Gastroesophageal sphincter (tissue), 4 donors: ENCODE data around the gene FBRSL1. TPM values are rescaled to one million over a fixed set of nuclear protein-coding genes. Genes with fewer than 3 reads are reported as not detected.

Source experiments
- ATAC-seq: fragments of 150-250 bp; one replicate; pipeline ENCODE4 v1.9.1; 2016; ENCODE audit warnings: mild to moderate bottlenecking, moderate library complexity
- H3K27ac ChIP-seq, 4 donors: fragments of 200-600 bp; sonication (generic) in 3 of 4; 1 replicate in 3 of 4; 2 replicates in 1 of 4; pipeline ENCODE4 v1.5.1; 2016 to 2019
- H3K27me3 ChIP-seq: fragments of 200-600 bp; sonication (generic); one replicate; pipeline ENCODE4 v1.5.1; 2019
- H3K36me3 ChIP-seq, 2 donors: fragments of 200-600 bp; sonication (generic); one replicate each; pipeline ENCODE4 v1.5.1; 2019; ENCODE audit warnings: control low read depth in 1 of 2
- H3K4me1 ChIP-seq, 3 donors: fragments of 200-600 bp; sonication (generic); 1 replicate in 2 of 3; 2 replicates in 1 of 3; pipeline ENCODE4 v1.5.1; 2016 to 2019; ENCODE audit warnings: control low read depth in 2 of 3
- H3K4me3 ChIP-seq, 2 donors: fragments of 200-600 bp; sonication (generic); one replicate each; pipeline ENCODE4 v1.5.1; 2019; ENCODE audit warnings: mild to moderate bottlenecking in 1 of 2, moderate library complexity in 1 of 2
- H3K9me3 ChIP-seq, 3 donors: fragments of 200-600 bp; sonication (generic); one replicate each; pipeline ENCODE4 v1.5.1; 2017 to 2019; ENCODE audit warnings: control low read depth in 2 of 3
- EP300 ChIP-seq: sonication (generic); formaldehyde crosslinking; IDR thresholded peaks from one replicate; pipeline ENCODE4 v1.6.1; 2017; ENCODE audit warnings: antibody characterized with exemption, mild to moderate bottlenecking
- POLR2A ChIP-seq, 2 donors: fragments of 450-650 bp; IDR thresholded peaks; one replicate each; pipeline ENCODE4 v1.6.1; 2017; ENCODE audit warnings: antibody characterized with exemption in 2 of 2, mild to moderate bottlenecking in 2 of 2, moderate library complexity in 1 of 2
- POLR2AphosphoS5 ChIP-seq: sonication (generic); formaldehyde crosslinking; IDR thresholded peaks from one replicate; pipeline ENCODE4 v1.6.1; 2017; ENCODE audit warnings: antibody characterized with exemption
- WGBS, 2 donors: methylation state at CpG; one replicate each; pipeline ENCODE4 v1.1.5; 2018; ENCODE audit warnings: low coverage in 1 of 2; 5-methylcytosine and 5-hydroxymethylcytosine counted together
- total RNA-seq, 4 donors: library from RNA; depleted of rRNA; stranded (reverse); fragments of >200 nt; gene quantifications; one replicate each; pipeline ENCODE4 v1.1.0, GENCODE V29; 2016
- TF ChIP-seq, protein P1 (sequence below), 4 experiments: fragments of 200-600 bp in 2 of 4; fragments of 450-650 bp in 2 of 4; sonication (generic) in 1 of 4; IDR thresholded peaks; one replicate each; pipeline ENCODE4 v1.5.1; 2017 to 2019; ENCODE audit warnings: antibody characterized with exemption in 4 of 4, mild to moderate bottlenecking in 2 of 4, moderate library complexity in 2 of 4

FBRSL1 gene
- total RNA-seq, 4 donors from 2014 or later = 8.5 to 24.7 (median 15.5) TPM

DNA sequence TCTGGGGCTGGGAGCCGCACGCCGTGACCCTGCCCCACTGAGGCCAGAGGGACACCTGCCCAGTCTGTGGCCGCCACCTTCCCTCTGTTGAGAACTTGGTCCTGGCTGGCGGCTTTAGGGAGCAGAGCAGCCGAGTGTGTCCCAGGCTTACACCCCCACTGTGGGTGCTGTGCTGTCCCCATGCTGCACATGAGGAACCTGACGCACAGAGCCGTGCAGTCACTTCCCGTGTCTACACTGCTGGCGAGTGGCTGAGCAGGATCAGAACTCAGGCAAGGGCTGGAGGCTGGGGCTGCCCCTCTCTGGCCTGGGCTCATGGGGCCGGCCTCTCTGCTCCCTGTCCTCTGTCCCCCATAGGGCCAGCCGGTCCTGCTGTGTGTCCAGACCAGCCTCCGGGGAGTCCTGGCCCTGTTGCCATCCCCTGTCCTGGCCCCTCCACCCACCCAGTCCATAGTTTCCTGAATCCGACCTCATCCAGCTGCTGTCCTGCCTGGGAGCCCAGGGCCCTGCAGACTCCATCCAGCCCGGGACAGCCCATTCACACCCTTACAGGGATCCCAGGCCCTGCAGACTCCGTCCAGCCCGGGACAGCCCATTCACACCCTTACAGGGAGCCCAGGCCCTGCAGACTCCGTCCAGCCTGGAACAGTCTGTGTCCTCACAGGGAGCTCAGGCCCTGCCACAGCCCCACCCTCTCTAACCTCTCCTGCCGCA is 10.3 kb downstream of the FBRSL1 start:
- no peaks in the 10 kb centered on the region for H3K27me3 ChIP-seq
- no peak overlapping the region for H3K27ac ChIP-seq
- no peak overlapping the region for H3K4me3 ChIP-seq
- H3K36me3 ChIP-seq = no peaks in the 10 kb centered on the region
- H3K9me3 ChIP-seq = no peaks in the 10 kb centered on the region
- TF ChIP-seq POLR2A (IDR thresholded peaks at IDR 0.05) (no peak), POLR2AphosphoS5 (no peak), EP300 (no peak)
- TF ChIP-seq, protein P1, sequence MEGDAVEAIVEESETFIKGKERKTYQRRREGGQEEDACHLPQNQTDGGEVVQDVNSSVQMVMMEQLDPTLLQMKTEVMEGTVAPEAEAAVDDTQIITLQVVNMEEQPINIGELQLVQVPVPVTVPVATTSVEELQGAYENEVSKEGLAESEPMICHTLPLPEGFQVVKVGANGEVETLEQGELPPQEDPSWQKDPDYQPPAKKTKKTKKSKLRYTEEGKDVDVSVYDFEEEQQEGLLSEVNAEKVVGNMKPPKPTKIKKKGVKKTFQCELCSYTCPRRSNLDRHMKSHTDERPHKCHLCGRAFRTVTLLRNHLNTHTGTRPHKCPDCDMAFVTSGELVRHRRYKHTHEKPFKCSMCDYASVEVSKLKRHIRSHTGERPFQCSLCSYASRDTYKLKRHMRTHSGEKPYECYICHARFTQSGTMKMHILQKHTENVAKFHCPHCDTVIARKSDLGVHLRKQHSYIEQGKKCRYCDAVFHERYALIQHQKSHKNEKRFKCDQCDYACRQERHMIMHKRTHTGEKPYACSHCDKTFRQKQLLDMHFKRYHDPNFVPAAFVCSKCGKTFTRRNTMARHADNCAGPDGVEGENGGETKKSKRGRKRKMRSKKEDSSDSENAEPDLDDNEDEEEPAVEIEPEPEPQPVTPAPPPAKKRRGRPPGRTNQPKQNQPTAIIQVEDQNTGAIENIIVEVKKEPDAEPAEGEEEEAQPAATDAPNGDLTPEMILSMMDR (IDR thresholded peaks at IDR 0.05) = no peak
- peaks cover 0 to 100% (median 61%) of the 10 kb centered on the region in 3 donors for H3K4me1 ChIP-seq
- ATAC-seq = no peak
- WGBS, 2 donors = 21% methylated on average over 3 of the region's 19 CpGs; no CpG with 5 or more reads in 1 of the 2 donors

DNA sequence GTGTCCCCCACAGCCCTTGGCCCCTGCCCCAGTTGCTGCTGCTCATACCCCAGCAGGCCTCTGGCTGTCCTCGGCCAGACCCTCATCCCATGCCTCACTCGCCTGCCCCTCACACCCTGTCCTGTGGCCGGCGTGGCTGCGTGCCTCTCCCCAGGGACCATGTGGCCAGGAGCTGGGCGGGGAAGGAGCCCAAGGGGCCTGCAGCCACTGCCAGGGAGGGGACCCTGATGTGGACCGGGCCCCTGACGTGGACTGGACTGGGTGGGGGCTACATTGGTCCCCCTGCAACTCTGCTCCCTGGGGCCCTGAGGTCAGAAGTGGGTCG is 10.9 kb downstream of the FBRSL1 start:
- Histone ChIP-seq H3K9me3 (no peaks in the 10 kb centered on the region), H3K4me1 (peaks cover 0 to 100% (median 61%) of the 10 kb centered on the region in 3 donors), H3K4me3 (no peak overlapping the region), H3K36me3 (no peaks in the 10 kb centered on the region), H3K27ac (no peak overlapping the region), H3K27me3 (no peaks in the 10 kb centered on the region)
- WGBS, 2 donors = no CpG with 5 or more reads among the region's 9 CpGs
- no peak for TF ChIP-seq POLR2A (IDR thresholded peaks at IDR 0.05)
- TF ChIP-seq EP300 = no peak
- TF ChIP-seq POLR2AphosphoS5 = no peak
- TF ChIP-seq, protein P1 (IDR thresholded peaks at IDR 0.05) = no peak
- no peak for ATAC-seq

DNA sequence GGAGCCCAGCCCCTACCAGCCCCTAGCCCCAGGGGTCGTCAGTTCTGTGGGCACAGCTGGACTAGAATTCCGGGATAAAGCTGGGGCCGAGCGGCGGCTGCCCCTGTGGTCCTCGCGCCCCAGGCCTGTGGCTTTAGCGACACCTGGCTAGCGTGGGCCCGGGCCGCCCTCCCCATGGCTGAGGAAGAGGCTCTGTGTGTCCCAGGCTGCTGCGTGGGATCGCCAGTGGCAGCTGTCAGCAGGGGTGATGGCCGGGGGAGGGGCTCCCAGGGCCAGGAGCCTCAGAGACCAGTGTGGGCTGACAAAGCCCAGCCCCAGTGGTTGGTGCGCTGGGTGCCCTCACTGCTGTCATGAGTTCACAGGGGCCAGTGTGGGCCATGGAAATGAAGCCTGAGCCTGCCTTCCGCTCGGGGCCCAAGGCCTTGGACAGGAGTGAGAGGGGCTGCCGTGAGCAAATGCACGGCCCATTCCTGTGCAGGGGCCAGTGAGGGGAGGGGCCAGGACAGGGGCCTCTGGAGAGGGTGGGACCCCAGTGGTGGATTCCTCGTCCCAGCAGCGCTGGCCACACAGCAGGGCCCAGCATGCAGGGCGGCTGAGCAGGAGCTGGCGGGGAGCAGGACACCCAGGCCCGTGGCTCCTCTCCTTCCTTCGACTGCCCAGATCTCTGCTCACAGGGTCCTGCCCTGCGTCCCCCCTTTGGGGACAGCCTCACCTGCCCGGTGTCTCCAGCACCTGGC is 11.4 kb downstream of the FBRSL1 start:
- Histone ChIP-seq H3K27me3 (no peaks in the 10 kb centered on the region), H3K4me3 (no peak overlapping the region), H3K27ac (no peak overlapping the region), H3K36me3 (no peaks in the 10 kb centered on the region), H3K4me1 (peaks cover 0 to 100% (median 62%) of the 10 kb centered on the region in 3 donors), H3K9me3 (no peaks in the 10 kb centered on the region)
- no peak for ATAC-seq
- TF ChIP-seq EP300 = no peak
- TF ChIP-seq POLR2AphosphoS5 = no peak
- TF ChIP-seq POLR2A (IDR thresholded peaks at IDR 0.05) = no peak
- TF ChIP-seq, protein P1 (IDR thresholded peaks at IDR 0.05) = no peak
- 80% methylated on average over 4 of the region's 27 CpGs; no CpG with 5 or more reads in 1 of the 2 donors for WGBS, 2 donors

DNA sequence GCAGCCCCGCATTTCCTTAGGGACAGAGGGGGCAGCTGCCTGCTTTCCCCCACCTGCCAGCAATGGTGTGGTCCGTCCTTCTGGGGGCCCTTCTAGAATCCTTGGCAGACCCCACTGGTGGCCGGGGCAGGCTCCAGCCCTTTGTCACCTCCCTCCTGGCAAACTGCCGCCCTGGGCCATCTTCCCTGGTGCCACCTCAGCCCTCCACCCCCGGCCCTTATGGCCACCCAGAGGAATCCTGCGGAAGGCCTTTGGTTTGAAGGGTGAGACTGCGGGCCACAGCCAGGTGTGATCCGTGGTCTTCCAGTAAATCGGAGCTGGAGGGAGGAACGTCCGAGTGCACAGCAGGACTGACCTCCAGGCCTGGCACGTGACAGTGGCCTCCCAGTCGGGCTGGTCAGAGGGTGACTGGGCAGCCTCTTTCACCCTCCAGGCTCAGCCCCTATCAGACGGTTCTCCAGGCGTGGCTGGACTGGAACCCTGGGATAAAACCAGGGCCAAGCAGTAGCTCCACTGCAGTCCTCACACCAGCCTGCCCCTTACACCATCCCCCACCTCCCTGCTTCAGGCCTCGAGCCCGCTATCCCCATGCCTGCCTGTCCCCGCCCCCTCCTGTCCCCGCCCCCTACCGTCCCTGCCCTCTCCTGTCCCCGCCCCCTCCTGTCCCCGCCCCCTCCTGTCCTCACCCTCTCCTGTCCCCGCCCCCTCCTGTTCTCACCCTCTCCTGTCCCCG is 12.4 kb downstream of the FBRSL1 start:
- Histone ChIP-seq H3K27me3 (no peaks in the 10 kb centered on the region), H3K36me3 (no peaks in the 10 kb centered on the region), H3K27ac (no peak overlapping the region), H3K4me3 (no peak overlapping the region), H3K4me1 (peaks cover 0 to 100% (median 71%) of the 10 kb centered on the region in 3 donors), H3K9me3 (no peaks in the 10 kb centered on the region)
- no peak for TF ChIP-seq POLR2AphosphoS5
- TF ChIP-seq, protein P1 (IDR thresholded peaks at IDR 0.05) = no peak
- TF ChIP-seq EP300 = no peak
- no peak for TF ChIP-seq POLR2A (IDR thresholded peaks at IDR 0.05)
- 43 to 90% methylated on average over 2 of the region's 24 CpGs for whole genome bisulfite sequencing, 2 donors
- no peak for ATAC-seq
